ENCODE data around the gene TCIRG1. TPM values are rescaled to one million over a fixed set of nuclear protein-coding genes. Genes with fewer than 3 reads are reported as not detected.

TCIRG1 gene
- total RNA-seq, 2 donors from 2014 or later: 217 to 244 TPM

GRCh38 chr11:68044898-68045351 is 6.1 kb downstream of the TCIRG1 start:
- H3K4me3 Mint-ChIP-seq: no peak overlapping the region
- no peaks in the 10 kb centered on the region for H3K4me1 Mint-ChIP-seq
- H3K27me3 Mint-ChIP-seq: no peaks in the 10 kb centered on the region
- no peak for ATAC-seq (replicated peaks)
- H3K27ac Mint-ChIP-seq: no peak overlapping the region
- H3K9me3 Mint-ChIP-seq: no peaks in the 10 kb centered on the region
- H3K36me3 Mint-ChIP-seq (ENCODE audit: low read depth): peaks cover 68% of the 10 kb centered on the region

GRCh38 chr11:68047437-68048290 is 8.8 kb downstream of the TCIRG1 start:
- no peak overlapping the region for H3K27ac Mint-ChIP-seq
- peaks cover 71% of the 10 kb centered on the region for H3K36me3 Mint-ChIP-seq (ENCODE audit: low read depth)
- H3K27me3 Mint-ChIP-seq: no peaks in the 10 kb centered on the region
- H3K4me1 Mint-ChIP-seq: no peaks in the 10 kb centered on the region
- ATAC-seq (replicated peaks): no peak
- H3K9me3 Mint-ChIP-seq: no peaks in the 10 kb centered on the region
- H3K4me3 Mint-ChIP-seq: no peak overlapping the region

- Mint-ChIP-seq H3K36me3 (ENCODE audit: low read depth) (peaks cover 71% of the 10 kb centered on the region), H3K4me1 (no peaks in the 10 kb centered on the region), H3K27me3 (no peaks in the 10 kb centered on the region), H3K4me3 (no peak overlapping the region), H3K27ac (no peak overlapping the region), H3K9me3 (no peaks in the 10 kb centered on the region)
- no peak for ATAC-seq (replicated peaks)
Measured at GRCh38 chr11:68048681-68049508, 10.1 kb downstream of the TCIRG1 start.

- no peak for ATAC-seq (replicated peaks)
- no peaks in the 10 kb centered on the region for H3K4me1 Mint-ChIP-seq
Measured at GRCh38 chr11:68049509-68050370, 10.9 kb downstream of the TCIRG1 start.

GRCh38 chr11:68050371-68050841 is 11.6 kb downstream of the TCIRG1 start:
- Mint-ChIP-seq H3K36me3 (ENCODE audit: low read depth) (peaks cover 60% of the 10 kb centered on the region), H3K27me3 (no peaks in the 10 kb centered on the region), H3K9me3 (no peaks in the 10 kb centered on the region), H3K27ac (no peak overlapping the region), H3K4me3 (no peak overlapping the region), H3K4me1 (no peaks in the 10 kb centered on the region)
- ATAC-seq (replicated peaks): no peak

More at GRCh38 chr11:68049509-68050370, 10.9 kb downstream of the TCIRG1 start:
- H3K4me3 Mint-ChIP-seq: no peak overlapping the region
- H3K36me3 Mint-ChIP-seq (ENCODE audit: low read depth): peaks cover 65% of the 10 kb centered on the region
- H3K27me3 Mint-ChIP-seq: no peaks in the 10 kb centered on the region
- H3K9me3 Mint-ChIP-seq: no peaks in the 10 kb centered on the region
- no peak overlapping the region for H3K27ac Mint-ChIP-seq

- H3K9me3 Mint-ChIP-seq: no peaks in the 10 kb centered on the region
- ATAC-seq (replicated peaks): no peak
- peaks cover 51% of the 10 kb centered on the region for H3K36me3 Mint-ChIP-seq (ENCODE audit: low read depth)
- no peak overlapping the region for H3K4me3 Mint-ChIP-seq
- no peaks in the 10 kb centered on the region for H3K27me3 Mint-ChIP-seq
- peaks cover 5% of the 10 kb centered on the region for H3K4me1 Mint-ChIP-seq
- no peak overlapping the region for H3K27ac Mint-ChIP-seq
Measured at GRCh38 chr11:68051191-68052136, 12.6 kb downstream of the TCIRG1 start.

GRCh38 chr11:68052137-68052873 is 13.5 kb downstream of the TCIRG1 start:
- ATAC-seq (replicated peaks): no peak
- H3K36me3 Mint-ChIP-seq (ENCODE audit: low read depth): peaks cover 44% of the 10 kb centered on the region
- no peak overlapping the region for H3K27ac Mint-ChIP-seq
- H3K27me3 Mint-ChIP-seq: no peaks in the 10 kb centered on the region
- peaks cover 5% of the 10 kb centered on the region for H3K4me1 Mint-ChIP-seq
- no peak overlapping the region for H3K4me3 Mint-ChIP-seq
- no peaks in the 10 kb centered on the region for H3K9me3 Mint-ChIP-seq

- no peak overlapping the region for H3K4me3 Mint-ChIP-seq
- peaks cover 36% of the 10 kb centered on the region for H3K36me3 Mint-ChIP-seq (ENCODE audit: low read depth)
- H3K27ac Mint-ChIP-seq: no peak overlapping the region
- no peaks in the 10 kb centered on the region for H3K9me3 Mint-ChIP-seq
- H3K27me3 Mint-ChIP-seq: no peaks in the 10 kb centered on the region
- peak; percentile 17 for ATAC-seq (replicated peaks)
- H3K4me1 Mint-ChIP-seq: peaks cover 5% of the 10 kb centered on the region
Measured at GRCh38 chr11:68053117-68053516, 14.3 kb downstream of the TCIRG1 start.

GRCh38 chr11:68053981-68054812 is 15.4 kb downstream of the TCIRG1 start:
- Mint-ChIP-seq H3K27me3 (no peaks in the 10 kb centered on the region), H3K4me3 (no peak overlapping the region), H3K9me3 (no peaks in the 10 kb centered on the region), H3K4me1 (peaks cover 5% of the 10 kb centered on the region), H3K36me3 (ENCODE audit: low read depth) (peaks cover 25% of the 10 kb centered on the region), H3K27ac (no peak overlapping the region)
- ATAC-seq (replicated peaks): peak; percentile 16

GRCh38 chr11:68056317-68057285 is 17.8 kb downstream of the TCIRG1 start:
- peaks cover 5% of the 10 kb centered on the region for H3K4me1 Mint-ChIP-seq
- no peak overlapping the region for H3K4me3 Mint-ChIP-seq
- no peaks in the 10 kb centered on the region for H3K27me3 Mint-ChIP-seq
- peaks cover 6% of the 10 kb centered on the region for H3K36me3 Mint-ChIP-seq (ENCODE audit: low read depth)
- H3K9me3 Mint-ChIP-seq: no peaks in the 10 kb centered on the region
- no peak for ATAC-seq (replicated peaks)
- H3K27ac Mint-ChIP-seq: peak overlapping the region; percentile 9

GRCh38 chr11:68057807-68058206 is 19.0 kb downstream of the TCIRG1 start:
- H3K4me1 Mint-ChIP-seq: peaks cover 5% of the 10 kb centered on the region
- peak overlapping the region; percentile 56 for H3K27ac Mint-ChIP-seq
- no peaks in the 10 kb centered on the region for H3K27me3 Mint-ChIP-seq
- H3K36me3 Mint-ChIP-seq (ENCODE audit: low read depth): no peaks in the 10 kb centered on the region
- no peaks in the 10 kb centered on the region for H3K9me3 Mint-ChIP-seq
- ATAC-seq (replicated peaks): no peak
- H3K4me3 Mint-ChIP-seq: no peak overlapping the region

Measured in activated T-helper 17 cell treated with anti-CD3 and anti-CD28 coated beads, Interleukin-2, amount 50 U/mL, for 72 hours (primary cell).